ENCODE measurements around the gene PSMA5.

PSMA5 gene

GRCh38 chr1:109371341-109371739 lies 54.9 kb downstream of the PSMA5 start:
- DNase-seq (ENCODE audit: insufficient read length, low spot score) (no peak), FAIRE-seq (no peak)

GRCh38 chr1:109370712-109371340 lies 55.4 kb downstream of the PSMA5 start:
- FAIRE-seq = no peak

DNA sequence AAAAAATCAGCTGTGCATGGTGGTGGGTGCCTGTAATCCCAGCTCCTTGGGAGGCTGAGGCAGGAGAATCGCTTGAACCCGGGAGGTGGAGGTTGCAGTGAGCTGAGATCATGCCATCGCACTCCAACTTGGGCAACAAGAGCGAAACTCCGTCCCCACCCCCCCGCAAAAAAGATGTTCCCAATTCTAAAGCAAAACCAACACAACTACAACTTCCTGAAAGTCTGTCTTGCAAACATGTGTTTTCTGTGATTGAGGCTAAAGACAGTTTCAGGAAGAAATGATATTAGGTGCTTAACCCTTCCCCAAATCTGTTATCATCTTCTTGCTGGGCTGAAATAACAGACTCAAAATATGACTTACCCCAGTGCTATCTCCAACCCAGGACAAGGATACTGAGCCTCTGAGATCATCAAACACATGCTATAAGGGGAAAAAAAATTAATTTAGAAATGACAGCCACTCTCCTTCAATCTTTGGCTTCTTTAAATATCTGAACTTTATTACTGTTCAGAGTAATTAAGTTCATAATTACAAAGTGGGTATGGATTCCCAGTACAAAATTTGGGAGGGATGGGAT lies 57.0 kb downstream of the PSMA5 start:
- FAIRE-seq (no peak), DNase-seq (ENCODE audit: insufficient read length, low spot score) (no peak)

More at GRCh38 chr1:109370712-109371340, 55.4 kb downstream of the PSMA5 start:
- DNase-seq (ENCODE audit: insufficient read length, low spot score) = no peak

- DNase-seq (ENCODE audit: insufficient read length, low spot score) (no peak), FAIRE-seq (no peak)
These were observed 57.8 kb downstream of the PSMA5 start for GRCh38 chr1:109368464-109368863.

DNA sequence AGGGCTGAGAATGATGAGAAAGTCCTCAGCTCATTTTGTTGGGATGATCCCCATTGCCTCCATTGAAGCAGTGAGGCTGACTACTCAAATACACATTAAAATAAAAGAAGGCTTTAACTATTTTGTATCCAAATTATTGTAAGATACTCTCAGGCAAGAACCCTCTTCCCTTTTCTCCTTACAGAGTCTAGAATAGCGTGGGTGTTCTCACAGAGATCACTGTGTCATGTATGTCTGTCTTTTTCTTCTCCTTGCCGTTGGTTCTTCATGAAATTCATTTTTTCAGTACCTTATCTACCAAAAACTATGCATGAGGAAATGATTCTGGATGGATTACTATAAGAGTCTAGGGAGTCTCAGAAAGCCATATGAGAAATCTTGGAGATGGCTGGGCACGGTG lies 58.6 kb downstream of the PSMA5 start:
- DNase-seq (ENCODE audit: insufficient read length, low spot score) = no peak
- FAIRE-seq = no peak

DNA sequence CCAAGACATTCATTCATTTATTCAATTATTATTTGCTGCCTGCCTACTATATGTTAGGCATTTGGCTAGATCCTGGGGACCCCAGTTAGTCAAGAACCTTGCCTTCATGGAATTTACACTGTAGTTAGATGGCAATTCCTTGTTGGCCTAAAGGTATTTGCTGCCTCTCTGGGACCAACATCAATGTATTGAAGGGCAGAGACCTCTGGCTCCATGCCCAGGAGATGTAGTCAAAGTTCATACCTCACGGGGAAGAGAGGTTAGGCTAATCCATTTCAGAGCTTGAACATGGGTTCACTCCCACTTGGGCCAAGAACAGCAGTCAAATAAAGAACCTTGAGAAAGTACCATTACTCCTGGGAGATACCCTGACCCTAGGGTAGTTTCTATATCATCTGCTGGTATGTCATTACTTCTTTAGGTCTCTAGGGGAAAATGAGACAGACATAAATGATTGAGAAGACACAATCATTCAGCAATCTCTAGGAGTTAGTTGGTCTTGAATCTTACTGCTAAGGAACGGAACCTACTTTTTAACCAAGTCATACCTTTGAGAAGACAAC lies 60.5 kb downstream of the PSMA5 start:
- DNase-seq (ENCODE audit: insufficient read length, low spot score) = no peak
- no peak for FAIRE-seq

DNA sequence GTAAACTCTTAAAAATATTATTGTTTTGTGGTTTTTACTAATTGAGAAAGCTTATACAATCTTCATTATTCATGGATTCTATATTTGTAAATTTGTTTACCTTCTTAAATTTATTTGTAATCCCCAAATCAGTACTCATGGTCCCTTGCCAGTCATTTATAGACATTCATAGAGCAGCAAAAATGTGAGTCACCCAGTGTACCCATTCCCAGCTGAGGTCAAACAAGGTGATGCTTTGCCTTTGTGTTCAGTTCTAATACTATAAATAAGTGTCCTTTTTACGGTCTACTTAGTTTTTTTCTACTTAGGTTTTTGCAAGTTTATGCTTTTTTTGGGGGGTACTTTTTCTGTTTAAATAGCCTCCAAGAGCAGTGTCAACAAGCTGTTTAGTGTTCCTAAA lies 64.6 kb downstream of the PSMA5 start:
- DNase-seq (ENCODE audit: insufficient read length, low spot score) (no peak), FAIRE-seq (no peak)

DNA sequence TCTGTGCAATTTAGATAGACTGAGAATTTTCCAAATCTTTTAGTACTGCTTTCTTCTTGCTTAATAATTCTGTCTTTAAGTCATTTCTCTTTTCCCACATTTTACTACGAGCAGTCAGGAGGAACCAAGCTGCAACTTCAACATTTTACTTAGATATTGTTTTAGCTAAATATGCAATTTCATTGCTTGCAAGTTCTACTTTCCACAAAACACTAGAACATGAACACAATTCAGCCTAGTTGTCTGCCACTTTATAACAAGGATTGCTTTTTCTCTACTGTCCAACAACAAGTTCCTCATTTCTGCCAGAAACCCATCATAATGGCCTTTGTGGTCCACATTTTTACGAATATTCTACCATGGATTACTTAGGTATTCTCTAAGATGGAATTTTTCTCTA lies 65.2 kb downstream of the PSMA5 start:
- no peak for FAIRE-seq
- DNase-seq (ENCODE audit: insufficient read length, low spot score) = no peak

GRCh38 chr1:109357616-109358015 lies 68.6 kb downstream of the PSMA5 start:
- DNase-seq (ENCODE audit: insufficient read length, low spot score) (no peak), FAIRE-seq (no peak)

- FAIRE-seq = no peak
- no peak for DNase-seq (ENCODE audit: insufficient read length, low spot score)
These were observed 69.3 kb downstream of the PSMA5 start for GRCh38 chr1:109356915-109357314.

DNA sequence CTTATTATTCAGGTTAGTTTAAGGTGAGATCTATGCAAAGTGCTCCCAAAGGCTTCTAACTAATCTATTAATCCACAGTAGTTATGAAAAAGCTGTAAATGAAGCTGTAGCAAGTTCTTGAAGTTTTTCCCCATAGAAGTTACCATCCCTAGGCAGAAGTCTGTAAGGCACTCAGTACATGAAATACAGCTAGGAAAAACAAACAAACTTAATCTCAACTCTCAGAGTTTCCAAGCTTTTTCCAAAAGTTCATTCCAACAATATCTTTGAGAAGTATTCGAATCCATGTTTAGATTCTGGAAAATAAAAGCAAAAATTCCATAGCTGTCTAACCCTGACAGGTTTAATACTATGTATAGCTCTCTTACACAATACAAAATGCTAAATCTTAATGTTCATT lies 69.7 kb downstream of the PSMA5 start:
- FAIRE-seq = no peak
- DNase-seq (ENCODE audit: insufficient read length, low spot score) = no peak

- no peak for FAIRE-seq
- no peak for DNase-seq (ENCODE audit: insufficient read length, low spot score)
These were observed 71.3 kb downstream of the PSMA5 start for GRCh38 chr1:109354929-109355328.

DNA sequence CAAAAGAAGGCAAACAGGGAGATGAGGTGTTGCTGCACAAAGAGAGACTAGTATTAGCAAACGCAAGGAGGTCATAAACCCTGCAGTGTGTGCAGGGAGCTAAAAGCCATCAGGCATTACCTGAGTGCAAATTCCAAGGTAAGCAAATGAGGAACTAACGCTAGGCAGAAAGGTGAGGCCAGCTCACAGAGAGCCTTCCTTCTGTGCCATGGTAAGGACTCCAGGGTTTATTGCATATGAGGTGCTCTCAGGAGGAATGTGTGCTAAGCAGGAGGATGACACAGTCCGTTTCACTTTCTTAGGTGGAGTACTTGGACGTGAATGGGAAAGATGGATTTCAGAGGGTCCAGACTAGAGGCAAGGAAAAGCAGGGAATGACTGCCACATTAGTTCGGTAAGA lies 74.8 kb downstream of the PSMA5 start:
- FAIRE-seq = no peak
- no peak for DNase-seq (ENCODE audit: insufficient read length, low spot score)

- no peak for DNase-seq (ENCODE audit: insufficient read length, low spot score)
- no peak for FAIRE-seq
These were observed 75.6 kb downstream of the PSMA5 start for GRCh38 chr1:109350655-109351054.

DNA sequence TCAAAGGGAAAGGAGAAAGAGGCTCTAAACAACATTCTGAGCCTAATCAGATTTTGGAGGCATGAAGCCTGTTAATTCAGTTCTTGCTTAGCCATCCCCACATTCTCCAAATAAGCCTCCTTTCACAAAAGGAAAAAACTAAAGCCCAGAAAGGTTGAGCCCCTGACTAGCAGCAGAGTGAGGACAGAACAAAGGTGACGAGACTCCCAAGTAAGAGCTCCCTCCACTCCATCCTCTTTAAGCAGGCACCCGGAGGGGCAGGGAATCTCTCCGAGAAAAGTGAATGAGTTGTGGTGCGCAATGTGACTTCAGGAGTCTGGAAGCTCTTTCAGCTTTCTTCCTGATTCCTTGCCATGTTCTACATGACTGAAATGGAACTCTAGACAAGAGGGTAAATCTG lies 76.1 kb downstream of the PSMA5 start:
- DNase-seq (ENCODE audit: insufficient read length, low spot score) (no peak), FAIRE-seq (no peak)
